HEK293 (cell line): ENCODE results near the gene ASF1B.

Experiments used
- BCL11B ChIP-seq: fragments of 450-650 bp; formaldehyde crosslinking; IDR thresholded peaks from 2 replicates; pipeline ENCODE4 v1.5.1; 2016; ENCODE audit warnings: low read depth, missing biosample characterization, missing genetic modification characterization
- BCL6B ChIP-seq: fragments of 450-650 bp; formaldehyde crosslinking; IDR thresholded peaks from 2 replicates; pipeline ENCODE4 v1.5.1; 2017; ENCODE audit warnings: missing biosample characterization, missing genetic modification characterization
- CTCF ChIP-seq: fragments of 450-650 bp; formaldehyde crosslinking; IDR thresholded peaks from 2 replicates; pipeline ENCODE4 v1.5.1; 2016; ENCODE audit warnings: missing biosample characterization, missing genetic modification characterization
- FEZF1 ChIP-seq: fragments of 450-650 bp; formaldehyde crosslinking; IDR thresholded peaks from 2 replicates; pipeline ENCODE4 v1.5.1; 2016; ENCODE audit warnings: missing biosample characterization, missing genetic modification characterization
- GLI4 ChIP-seq: fragments of 450-650 bp; formaldehyde crosslinking; IDR thresholded peaks from 2 replicates; pipeline ENCODE4 v1.5.1; 2016; ENCODE audit warnings: missing biosample characterization, missing genetic modification characterization
- HOXD13 ChIP-seq: sonication (generic); formaldehyde crosslinking; IDR thresholded peaks from 2 replicates; pipeline ENCODE4 v1.8.0; 2022; ENCODE audit warnings: missing genetic modification reagents, borderline replicate concordance
- OSR2 ChIP-seq: fragments of 450-650 bp; formaldehyde crosslinking; IDR thresholded peaks from 2 replicates; pipeline ENCODE4 v1.5.1; 2016; ENCODE audit warnings: missing biosample characterization, missing genetic modification characterization
- RBAK ChIP-seq: fragments of 450-650 bp; formaldehyde crosslinking; IDR thresholded peaks from 2 replicates; pipeline ENCODE4 v1.5.1; 2016; ENCODE audit warnings: missing biosample characterization, missing genetic modification characterization
- REPIN1 ChIP-seq: fragments of 450-650 bp; formaldehyde crosslinking; IDR thresholded peaks from 2 replicates; pipeline ENCODE4 v1.5.1; 2017; ENCODE audit warnings: missing biosample characterization, missing genetic modification characterization, low read depth
- ZBTB44 ChIP-seq: fragments of 450-650 bp; IDR thresholded peaks from 2 replicates; pipeline ENCODE4 v1.5.1; 2018; ENCODE audit warnings: missing biosample characterization, mild to moderate bottlenecking, missing genetic modification characterization
- ZBTB48 ChIP-seq: fragments of 450-650 bp; formaldehyde crosslinking; IDR thresholded peaks from 2 replicates; pipeline ENCODE4 v1.5.1; 2016; ENCODE audit warnings: missing biosample characterization, missing genetic modification characterization
- ZBTB7A ChIP-seq: fragments of 450-650 bp; formaldehyde crosslinking; IDR thresholded peaks from 2 replicates; pipeline ENCODE4 v1.5.1; 2016; ENCODE audit warnings: low read depth, missing biosample characterization, missing genetic modification characterization
- ZFHX2 ChIP-seq: fragments of 450-650 bp; formaldehyde crosslinking; conservative IDR thresholded peaks from 2 replicates; pipeline ENCODE4 v1.5.1; 2016; ENCODE audit warnings: missing biosample characterization, missing genetic modification characterization
- ZFP3 ChIP-seq: fragments of 450-650 bp; formaldehyde crosslinking; IDR thresholded peaks from 2 replicates; pipeline ENCODE4 v1.5.1; 2016; ENCODE audit warnings: low read depth, missing biosample characterization, missing genetic modification characterization
- ZNF138 ChIP-seq: fragments of 450-650 bp; formaldehyde crosslinking; IDR thresholded peaks from 2 replicates; pipeline ENCODE4 v1.5.1; 2016; ENCODE audit warnings: missing biosample characterization, missing genetic modification characterization, borderline replicate concordance
- ZNF202 ChIP-seq: fragments of 450-650 bp; formaldehyde crosslinking; IDR thresholded peaks from 2 replicates; pipeline ENCODE4 v1.5.1; 2016; ENCODE audit warnings: missing biosample characterization, missing genetic modification characterization, borderline replicate concordance
- ZNF274 ChIP-seq, 2 experiments: fragments of 200-500 bp in 1 of 2; fragments of 450-650 bp in 1 of 2; sonication (Bioruptor generic) in 1 of 2; formaldehyde crosslinking in 1 of 2; IDR thresholded peaks; 2 replicates each; pipeline versions ENCODE4 v1.5.1 to v1.6.1; 2014 to 2016; ENCODE audit warnings: borderline replicate concordance in 1 of 2, inconsistent platforms in 1 of 2, low read length in 1 of 2, missing biosample characterization in 1 of 2, missing genetic modification characterization in 1 of 2
- ZNF280C ChIP-seq: fragments of 450-650 bp; formaldehyde crosslinking; IDR thresholded peaks from 2 replicates; pipeline ENCODE4 v1.5.1; 2016; ENCODE audit warnings: missing biosample characterization, missing genetic modification characterization
- ZNF394 ChIP-seq: fragments of 450-650 bp; formaldehyde crosslinking; IDR thresholded peaks from 2 replicates; pipeline ENCODE4 v1.5.1; 2016; ENCODE audit warnings: missing biosample characterization, missing genetic modification characterization, mild to moderate bottlenecking, moderate library complexity, borderline replicate concordance
- ZNF501 ChIP-seq: fragments of 450-650 bp; formaldehyde crosslinking; IDR thresholded peaks from 2 replicates; pipeline ENCODE4 v1.5.1; 2016; ENCODE audit warnings: missing biosample characterization, missing genetic modification characterization
- ZNF518A ChIP-seq: fragments of 450-650 bp; formaldehyde crosslinking; conservative IDR thresholded peaks from 2 replicates; pipeline ENCODE4 v1.5.1; 2016; ENCODE audit warnings: low read depth, missing biosample characterization, missing genetic modification characterization
- ZNF580 ChIP-seq: fragments of 450-650 bp; formaldehyde crosslinking; IDR thresholded peaks from 2 replicates; pipeline ENCODE4 v1.5.1; 2016; ENCODE audit warnings: missing biosample characterization, missing genetic modification characterization
- ZNF585B ChIP-seq: fragments of 450-650 bp; formaldehyde crosslinking; IDR thresholded peaks from 2 replicates; pipeline ENCODE4 v1.5.1; 2016; ENCODE audit warnings: missing biosample characterization, missing genetic modification characterization
- ZNF600 ChIP-seq: fragments of 450-650 bp; formaldehyde crosslinking; IDR thresholded peaks from 2 replicates; pipeline ENCODE4 v1.5.1; 2016; ENCODE audit warnings: missing biosample characterization, missing genetic modification characterization
- ZNF624 ChIP-seq: fragments of 450-650 bp; formaldehyde crosslinking; IDR thresholded peaks from 2 replicates; pipeline ENCODE4 v1.5.1; 2017; ENCODE audit warnings: missing biosample characterization, missing genetic modification characterization
- ZNF664 ChIP-seq: fragments of 450-650 bp; formaldehyde crosslinking; IDR thresholded peaks from 2 replicates; pipeline ENCODE4 v1.5.1; 2016; ENCODE audit warnings: missing biosample characterization, missing genetic modification characterization
- ZSCAN23 ChIP-seq: fragments of 450-650 bp; formaldehyde crosslinking; IDR thresholded peaks from 2 replicates; pipeline ENCODE4 v1.5.1; 2016; ENCODE audit warnings: missing biosample characterization, missing genetic modification characterization

Gene ASF1B

GRCh38 chr19:14091081-14091812 is 45.1 kb downstream of the ASF1B start (continued):
- TF ChIP-seq GLI4 (tag by site-specific recombination) (no peak), ZNF280C (tag by site-specific recombination) (no peak), OSR2 (no peak), ZNF518A (tag by site-specific recombination) (no peak), REPIN1 (tag by site-specific recombination) (no peak), ZBTB48 (peak; percentile 52), RBAK (tag by site-specific recombination) (no peak), BCL11B (0 out of 2 replicates have a peak, but pooled peaks have one; percentile 70), ZBTB7A (tag by site-specific recombination) (0 out of 2 replicates have a peak, but pooled peaks have one; percentile 84), ZNF580 (no peak), ZNF501 (tag by site-specific recombination) (no peak), ZNF585B (tag by site-specific recombination) (no peak), ZNF138 (tag by site-specific recombination) (no peak), HOXD13 (CRISPR knock-in tag) (no peak), ZNF664 (tag by site-specific recombination) (no peak), ZFP3 (tag by site-specific recombination) (no peak), ZNF274 (IDR thresholded peaks at IDR 0.05; ENCODE audit: low read length) (no peak), ZNF274 (tag by site-specific recombination; IDR thresholded peaks at IDR 0.05; ENCODE audit: borderline replicate concordance) (no peak), ZNF394 (tag by site-specific recombination) (peak; percentile 27; the same call in 1 of the 2 replicates), ZFHX2 (tag by site-specific recombination) (peak; percentile 82), ZNF202 (tag by site-specific recombination) (no peak), ZNF600 (tag by site-specific recombination) (0 out of 2 replicates have a peak, but pooled peaks have one; percentile 28), CTCF (tag by site-specific recombination) (peak; percentile 87), ZSCAN23 (no peak), FEZF1 (tag by site-specific recombination) (no peak), BCL6B (no peak), ZNF624 (tag by site-specific recombination) (no peak), ZBTB44 (tag by site-specific recombination) (peak; percentile 22; the same call in 1 of the 2 replicates)
